GM21576 (cell line): ENCODE data around the gene WIPI1.
"Not testable (repeated sequence)": the region's sequence is repeated elsewhere in the genome, so short reads cannot be mapped to it uniquely, and the experiment has no call there.

Experiments used
- ATAC-seq: cut with Tn5 transposase; IDR thresholded peaks from one replicate; pipeline ENCODE4 v1.9.1; 2021; ENCODE audit warnings: mild to moderate bottlenecking, moderate library complexity; ENCODE audit not compliant: unreplicated experiment

The WIPI1 gene

GRCh38 chr17:68457168-68457538 is at the start of gene WIPI1:
WIPI1 (minus strand) TSS chr17:68457496; CDS start chr17:68457421, 75 bp downstream.
- peak; percentile 19 for ATAC-seq

- ATAC-seq: no peak
Observed at GRCh38 chr17:68505951-68506350, 48.7 kb upstream of the WIPI1 start.

- ATAC-seq: no peak
Observed at GRCh38 chr17:68501074-68501473, 43.8 kb upstream of the WIPI1 start.

- no peak for ATAC-seq
Observed at GRCh38 chr17:68499587-68499986, 42.3 kb upstream of the WIPI1 start.

GRCh38 chr17:68498479-68499326 is 41.4 kb upstream of the WIPI1 start:
- ATAC-seq: peak; percentile 28

- ATAC-seq: peak; percentile 97
Observed at GRCh38 chr17:68497885-68498319, 40.6 kb upstream of the WIPI1 start.

- no peak for ATAC-seq
Observed at GRCh38 chr17:68495081-68495480, 37.8 kb upstream of the WIPI1 start.

- ATAC-seq: not testable (repeated sequence)
Observed at GRCh38 chr17:68492394-68493054, 35.2 kb upstream of the WIPI1 start.

GRCh38 chr17:68491381-68492231 is 34.3 kb upstream of the WIPI1 start:
- ATAC-seq: no peak

- ATAC-seq: no peak
Observed at GRCh38 chr17:68489919-68490318, 32.6 kb upstream of the WIPI1 start.

GRCh38 chr17:68484458-68484857 is 27.2 kb upstream of the WIPI1 start:
- no peak for ATAC-seq

- ATAC-seq: no peak
Observed at GRCh38 chr17:68482576-68483041, 25.3 kb upstream of the WIPI1 start.

GRCh38 chr17:68480885-68481284 is 23.6 kb upstream of the WIPI1 start:
- ATAC-seq: no peak

GRCh38 chr17:68470961-68471360 is 13.7 kb upstream of the WIPI1 start:
- no peak for ATAC-seq

GRCh38 chr17:68468788-68469187 is 11.5 kb upstream of the WIPI1 start:
- ATAC-seq: no peak

GRCh38 chr17:68468334-68468733 is 11.0 kb upstream of the WIPI1 start:
- ATAC-seq: no peak

GRCh38 chr17:68463211-68464019 is 6.1 kb upstream of the WIPI1 start:
- no peak for ATAC-seq

GRCh38 chr17:68462381-68463210 is 5.3 kb upstream of the WIPI1 start:
- ATAC-seq: peak; percentile 31

GRCh38 chr17:68461589-68461988 is 4.3 kb upstream of the WIPI1 start:
- ATAC-seq: no peak
